IMR-90 (cell line): ENCODE measurements around the gene CBLIF. TPM values are rescaled to one million over a fixed set of nuclear protein-coding genes. Genes with fewer than 3 reads are reported as not detected.

Source experiments
- ATAC-seq: fragments of 200-7000 bp; cut with Tn5 transposase; 2 replicates; pipeline ENCODE4 v1.9.1; 2020; ENCODE audit warnings: low read depth, mild to moderate bottlenecking, moderate library complexity
- BruUV-seq: library from RNA; stranded (reverse); fragments of 400-500 nt; replicated peaks from 2 replicates; lab custom pipeline; 2021; lab: Mats Ljungman, UMichigan
- CTCF ChIA-PET: fragments of 300-600 bp; formaldehyde crosslinking; extraction: SDS; loops from one replicate; lab custom pipeline; 2021; ENCODE audit warnings: antibody characterized with exemption; lab: Yijun Ruan, JAX
- POLR2A ChIA-PET: fragments of 300-600 bp; sonication (Branson Sonifier 250); formaldehyde crosslinking; loops from one replicate; lab custom pipeline; 2022; ENCODE audit warnings: antibody characterized with exemption; ENCODE audit not compliant: unreplicated experiment; lab: Charles Lee
- DNase-seq: peaks from one replicate; pipeline ENCODE4 v3.0.0; 2013
- H2AFZ ChIP-seq: replicated peaks from 2 replicates; pipeline ENCODE3; 2013; ENCODE audit warnings: low read length, mild to moderate bottlenecking; ENCODE audit not compliant: poor library complexity
- H2AK5ac ChIP-seq: 2 replicates; pipeline ENCODE4 v1.6.1; 2013; ENCODE audit warnings: low read depth, low read length, inconsistent platforms
- H2AK9ac ChIP-seq: replicated peaks from 2 replicates; pipeline ENCODE3; 2013; ENCODE audit warnings: mild to moderate bottlenecking, low read depth, low read length, moderate library complexity; ENCODE audit not compliant: poor library complexity
- H2BK120ac ChIP-seq: 2 replicates; pipeline ENCODE4 v1.6.1; 2013; ENCODE audit warnings: low read depth, low read length, inconsistent platforms
- H2BK15ac ChIP-seq: 3 replicates; pipeline ENCODE4 v1.6.1; 2013; ENCODE audit warnings: low read depth, low read length, inconsistent platforms
- H2BK20ac ChIP-seq: 2 replicates; pipeline ENCODE4 v1.6.1; 2013; ENCODE audit warnings: low read depth, mild to moderate bottlenecking, inconsistent platforms, low read length, moderate library complexity
- H2BK5ac ChIP-seq: 2 replicates; pipeline ENCODE4 v1.6.1; 2013; ENCODE audit warnings: mild to moderate bottlenecking, low read depth, low read length, inconsistent platforms; ENCODE audit not compliant: poor library complexity, severe bottlenecking
- H3K14ac ChIP-seq: replicated peaks from 2 replicates; pipeline ENCODE4 v1.6.1; 2013; ENCODE audit warnings: low read depth, low read length, inconsistent platforms
- H3K18ac ChIP-seq: 2 replicates; pipeline ENCODE4 v1.6.1; 2013; ENCODE audit warnings: low read depth, low read length, control low read depth
- H3K23ac ChIP-seq: 2 replicates; pipeline ENCODE4 v1.6.1; 2013; ENCODE audit warnings: low read depth, low read length, inconsistent platforms
- H3K27ac ChIP-seq: 2 replicates; pipeline ENCODE4 v1.5.1; 2013; ENCODE audit warnings: mild to moderate bottlenecking, control low read depth, low read length; ENCODE audit not compliant: insufficient read depth
- H3K27me3 ChIP-seq: 2 replicates; pipeline ENCODE4 v1.6.1; 2013; ENCODE audit warnings: low read length; ENCODE audit not compliant: control insufficient read depth, insufficient read depth
- H3K36me3 ChIP-seq: 2 replicates; pipeline ENCODE4 v1.6.1; 2013; ENCODE audit warnings: low read length, mixed read lengths; ENCODE audit not compliant: control insufficient read depth, insufficient read depth
- H3K4ac ChIP-seq: 2 replicates; pipeline ENCODE4 v1.6.1; 2013; ENCODE audit warnings: low read depth, low read length, inconsistent platforms
- H3K4me1 ChIP-seq: 2 replicates; pipeline ENCODE4 v1.6.1; 2013; ENCODE audit warnings: low read length, mixed read lengths; ENCODE audit not compliant: control insufficient read depth, insufficient read depth
- H3K4me2 ChIP-seq: 2 replicates; pipeline ENCODE4 v1.6.1; 2013; ENCODE audit warnings: low read depth, mild to moderate bottlenecking, control low read depth, low read length, moderate library complexity
- H3K4me3 ChIP-seq: 2 replicates; pipeline ENCODE4 v1.5.1; 2013; ENCODE audit warnings: low read depth, mild to moderate bottlenecking, control low read depth, low read length, moderate library complexity; ENCODE audit not compliant: insufficient read depth
- H3K56ac ChIP-seq: 2 replicates; pipeline ENCODE4 v1.6.1; 2013; ENCODE audit warnings: low read length, inconsistent platforms; ENCODE audit not compliant: insufficient read depth; ENCODE audit errors: extremely low read depth
- H3K79me1 ChIP-seq, 2 experiments: 2 replicates each; pipeline ENCODE4 v1.6.1; 2013; ENCODE audit warnings: low read length in 2 of 2, inconsistent platforms in 1 of 2, low read depth in 1 of 2
- H3K9ac ChIP-seq: 2 replicates; pipeline ENCODE4 v1.6.1; 2013; ENCODE audit warnings: low read depth, low read length, control low read depth
- H3K9me1 ChIP-seq: 2 replicates; pipeline ENCODE4 v1.6.1; 2013; ENCODE audit warnings: low read length, inconsistent platforms; ENCODE audit not compliant: insufficient read depth
- H3K9me3 ChIP-seq: 2 replicates; pipeline ENCODE4 v1.6.1; 2013; ENCODE audit warnings: low read length; ENCODE audit not compliant: control insufficient read depth, insufficient read depth
- H4K20me1 ChIP-seq: 2 replicates; pipeline ENCODE4 v1.6.1; 2013; ENCODE audit warnings: low read length, inconsistent platforms; ENCODE audit not compliant: insufficient read depth
- H4K5ac ChIP-seq: 2 replicates; pipeline ENCODE4 v1.6.1; 2013; ENCODE audit warnings: mild to moderate bottlenecking, low read depth, low read length, control low read depth
- H4K8ac ChIP-seq, 2 experiments: 2 replicates each; pipeline ENCODE4 v1.6.1; 2013; ENCODE audit warnings: low read depth in 2 of 2, low read length in 2 of 2, control low read depth in 1 of 2, inconsistent platforms in 1 of 2
- H4K91ac ChIP-seq: 2 replicates; pipeline ENCODE4 v1.6.1; 2013; ENCODE audit warnings: low read depth, low read length, inconsistent platforms; ENCODE audit not compliant: insufficient read depth
- BHLHE40 ChIP-seq: fragments of 150-350 bp; IDR thresholded peaks from 2 replicates; pipeline ENCODE4 v1.6.1; 2016; ENCODE audit warnings: mild to moderate bottlenecking, low read depth, low read length
- CEBPB ChIP-seq: IDR thresholded peaks from 2 replicates; pipeline ENCODE4 v1.6.1; 2012; ENCODE audit warnings: low read depth, low read length, improper control_type of control experiment
- CHD1 ChIP-seq: IDR thresholded peaks from 2 replicates; pipeline ENCODE4 v1.6.1; 2012; ENCODE audit warnings: low read depth, low read length, improper control_type of control experiment
- CTCF ChIP-seq: conservative IDR thresholded peaks from 2 replicates; pipeline ENCODE4 v1.5.1; 2012; ENCODE audit warnings: mild to moderate bottlenecking, low read depth, low read length, improper control_type of control experiment
- ELK1 ChIP-seq: fragments of 150-350 bp; IDR thresholded peaks from 2 replicates; pipeline ENCODE4 v1.6.1; 2016; ENCODE audit warnings: low read depth, mild to moderate bottlenecking, low read length, moderate library complexity, borderline replicate concordance
- FOS ChIP-seq: fragments of 150-350 bp; IDR thresholded peaks from 2 replicates; pipeline ENCODE4 v1.6.1; 2016; ENCODE audit warnings: low read depth, low read length
- MAFK ChIP-seq: IDR thresholded peaks from 2 replicates; pipeline ENCODE4 v1.6.1; 2012; ENCODE audit warnings: low read depth, low read length, improper control_type of control experiment
- MAZ ChIP-seq: IDR thresholded peaks from 2 replicates; pipeline ENCODE4 v1.6.1; 2012; ENCODE audit warnings: low read depth, mild to moderate bottlenecking, low read length, improper control_type of control experiment, moderate library complexity, borderline replicate concordance
- MXI1 ChIP-seq: IDR thresholded peaks from 2 replicates; pipeline ENCODE4 v1.6.1; 2012; ENCODE audit warnings: low read depth, mild to moderate bottlenecking, low read length, moderate library complexity, borderline replicate concordance
- NFE2L2 ChIP-seq: fragments of 150-350 bp; IDR thresholded peaks from 2 replicates; pipeline ENCODE4 v1.6.1; 2016; ENCODE audit warnings: low read depth, mild to moderate bottlenecking, low read length
- POLR2A ChIP-seq: IDR thresholded peaks from 2 replicates; pipeline ENCODE4 v1.6.1; 2012; ENCODE audit warnings: mild to moderate bottlenecking, low read depth, low read length
- RAD21 ChIP-seq: IDR thresholded peaks from 2 replicates; pipeline ENCODE4 v1.6.1; 2012; ENCODE audit warnings: low read length, improper control_type of control experiment
- RCOR1 ChIP-seq: IDR thresholded peaks from 2 replicates; pipeline ENCODE4 v1.6.1; 2012; ENCODE audit warnings: mild to moderate bottlenecking, low read length, improper control_type of control experiment; ENCODE audit not compliant: insufficient replicate concordance
- RFX5 ChIP-seq: IDR thresholded peaks from 2 replicates; pipeline ENCODE4 v1.8.0; 2012; ENCODE audit warnings: low read depth, mild to moderate bottlenecking, low read length, moderate library complexity
- SMC3 ChIP-seq: fragments of 150-350 bp; IDR thresholded peaks from 2 replicates; pipeline ENCODE4 v1.6.1; 2016; ENCODE audit warnings: low read depth, mild to moderate bottlenecking, antibody characterized with exemption, low read length, moderate library complexity
- USF2 ChIP-seq: fragments of 150-350 bp; IDR thresholded peaks from 2 replicates; pipeline ENCODE4 v1.6.1; 2017; ENCODE audit warnings: mild to moderate bottlenecking, antibody characterized with exemption, low read length, low read depth
- WGBS, 2 experiments: methylation state at CpG; one replicate each; pipeline versions ENCODE4 v1.1.5 to v1.1.7; 2013; ENCODE audit warnings: missing lambda C conversion rate in 2 of 2; ENCODE audit not compliant: insufficient read length in 1 of 2; ENCODE audit errors: extremely low coverage in 2 of 2; 5-methylcytosine and 5-hydroxymethylcytosine counted together
- dilution Hi-C: fragments of 300-500 bp; cut with HindIII; formaldehyde crosslinking; loops from one replicate; pipeline ENCODE4 v1.14.3; 2018; ENCODE audit warnings: low sequenced_read_pairs; ENCODE audit not compliant: unreplicated experiment
- in situ Hi-C: fragments of 300-500 bp; cut with MboI; formaldehyde crosslinking; loops from 3 replicates; pipeline ENCODE4 v1.14.3; 2019; ENCODE audit warnings: low sequenced_read_pairs, inconsistent platforms, mixed read lengths
- intact Hi-C: fragments of 100-400 bp; cut with micrococcal nuclease; formaldehyde crosslinking; loops from 2 replicates; pipeline ENCODE4 v1.10.0; 2022
- polyA plus RNA-seq, 3 experiments: library from polyadenylated mRNA; depleted of rRNA; stranded (reverse); fragments of >200 nt; gene quantifications; 2 replicates each; pipeline ENCODE4 v1.2.3, GENCODE V29; 2012; ENCODE audit warnings: low replicate concordance in 1 of 3
- total RNA-seq: library from RNA; depleted of rRNA; stranded (reverse); fragments of >200 nt; gene quantifications from 2 replicates; pipeline ENCODE4 v1.2.3, GENCODE V29; 2012

The CBLIF gene
- total and polyA plus RNA-seq, 2 of the 4 experiments (the other 2 are of a cell fraction), result not detected

- Histone ChIP-seq H2BK120ac (no peak overlapping the region), H3K14ac (no peak overlapping the region), H2BK15ac (no peak overlapping the region), H2AK9ac (no peak overlapping the region), H3K4me2 (peak overlapping the region; percentile 54; the same call in 1 of the 2 replicates), H3K18ac (no peak overlapping the region), H3K27ac (no peak overlapping the region), H3K4ac (no peak overlapping the region), H4K8ac (no peak overlapping the region), H3K9me3 (no peaks in the 10 kb centered on the region), H3K4me3 (no peak overlapping the region), H3K23ac (no peak overlapping the region), H3K56ac (no peak overlapping the region), H4K20me1 (no peaks in the 10 kb centered on the region), H3K4me1 (peaks cover 3% of the 10 kb centered on the region; the same call in 1 of the 2 replicates), H2AFZ (no peak overlapping the region), H4K5ac (no peak overlapping the region), H3K9ac (no peak overlapping the region), H3K27me3 (peaks cover 3% of the 10 kb centered on the region; the same call in 1 of the 2 replicates), H2BK20ac (no peak overlapping the region), H4K91ac (no peak overlapping the region), H3K79me1 (peaks cover 0 to 14% of the 10 kb centered on the region in 2 experiments; a peak in 3 of 4 replicates), H2BK5ac (no peak overlapping the region), H3K9me1 (no peaks in the 10 kb centered on the region; the same call in 1 of the 2 replicates), H2AK5ac (no peak overlapping the region), H3K36me3 (no peaks in the 10 kb centered on the region)
- in situ Hi-C loops, result no loop called here
- TF ChIP-seq FOS (no peak), RFX5 (no peak), MAZ (no peak), MAFK (no peak), RCOR1 (no peak), CTCF (no peak), SMC3 (no peak), USF2 (no peak), NFE2L2 (no peak), RAD21 (no peak), ELK1 (no peak), CEBPB (no peak), BHLHE40 (no peak), MXI1 (no peak), CHD1 (no peak), POLR2A (no peak)
- dilution Hi-C loops, result no loop called here
- POLR2A ChIA-PET, result no interaction called here
- ATAC-seq, result no peak
- intact Hi-C loops, result no loop called here
- no peak for DNase-seq
- no CpG with 5 or more reads among the region's 1 CpG for WGBS, 2 experiments
- CTCF ChIA-PET, result interaction anchor here (0.6 kb wide), 1 partner anchor 886 kb away, joined by 3 read pairs; no protein-coding TSS in a partner anchor
- BruUV-seq, result no TSS peak
Measured at GRCh38 chr11:59814021-59814420, 31.3 kb downstream of the CBLIF start.
